Heart right ventricle (tissue), 16 donors: ENCODE data around the gene CDK13. TPM values are rescaled to one million over a fixed set of nuclear protein-coding genes. Genes with fewer than 3 reads are reported as not detected.
A peak's percentile ranks its signal among the peaks of the same experiment; 100 is the strongest.

Experiments
- ATAC-seq, 8 donors: fragments of 200-7000 bp; cut with Tn5 transposase; one replicate each; pipeline ENCODE4 v1.9.1; 2020; ENCODE audit warnings: mild to moderate bottlenecking in 8 of 8, moderate library complexity in 8 of 8, moderate number of reproducible peaks in 1 of 8
- DNase-seq, 2 donors: peaks; one replicate each; pipeline ENCODE4 v3.0.0-alpha.2; 2020
- H3K27ac ChIP-seq, 10 donors: fragments of 200-600 bp; sonication (generic) in 2 of 10; one replicate each; pipeline versions ENCODE4 v1.5.0 to v1.8.0; 2020 to 2022; ENCODE audit warnings: mild to moderate bottlenecking in 3 of 10
- H3K27me3 ChIP-seq, 7 donors: fragments of 200-600 bp; one replicate each; pipeline ENCODE4 v1.8.0; 2021 to 2022; ENCODE audit warnings: mild to moderate bottlenecking in 2 of 7
- H3K36me3 ChIP-seq, 9 donors: fragments of 200-600 bp; sonication (generic) in 1 of 9; one replicate each; pipeline versions ENCODE4 v1.5.0 to v1.8.0; 2020 to 2022; ENCODE audit warnings: mild to moderate bottlenecking in 2 of 9
- H3K4me1 ChIP-seq, 9 donors: fragments of 200-600 bp; sonication (generic) in 1 of 9; one replicate each; pipeline versions ENCODE4 v1.5.0 to v1.8.0; 2020 to 2022; ENCODE audit warnings: mild to moderate bottlenecking in 4 of 9
- H3K4me3 ChIP-seq, 10 donors: fragments of 200-600 bp; sonication (generic) in 2 of 10; one replicate each; pipeline versions ENCODE4 v1.5.0 to v1.8.0; 2020 to 2022; ENCODE audit warnings: mild to moderate bottlenecking in 7 of 10, moderate library complexity in 2 of 10
- H3K9me3 ChIP-seq, 11 donors: fragments of 200-600 bp in 10 of 11; sonication (generic) in 2 of 11; one replicate each; pipeline versions ENCODE4 v1.5.0 to v1.8.0; 2013 to 2022; ENCODE audit warnings: mild to moderate bottlenecking in 2 of 11, control low read depth in 1 of 11, moderate library complexity in 1 of 11
- WGBS, 2 donors: extraction: QIAGEN DNeasy Blood & Tissue Kit; methylation state at CpG; one replicate each; pipeline ENCODE4 v1.1.7; 2013; ENCODE audit warnings: inconsistent platforms in 1 of 2; 5-methylcytosine and 5-hydroxymethylcytosine counted together
- intact Hi-C, 10 donors: fragments of 100-400 bp; cut with DNase I; formaldehyde crosslinking; loops; one replicate each; pipeline versions ENCODE4 v1.11.1 to v1.14.2; 2022
- polyA plus RNA-seq, 2 donors: library from polyadenylated mRNA; stranded (reverse); fragments of 200-250 nt; gene quantifications; one replicate each; pipeline ENCODE4 v1.2.3, GENCODE V29; 2013
- total RNA-seq, 10 donors: library from RNA; stranded (reverse); fragmentation: NEBNext Ultra II Directional in 3 of 10; extraction: Animal tissue kit (Norgen Biotek cat#: 25700) in 3 of 10; gene quantifications; one replicate each; pipeline versions ENCODE4 v1.2.1 to v1.2.4, GENCODE V29; 2021 to 2023
- TF ChIP-seq, protein P1 (sequence below), 9 donors: fragments of 200-600 bp; sonication (generic) in 2 of 9; IDR thresholded peaks; one replicate each; pipeline versions ENCODE4 v1.5.0 to v1.8.0; 2021 to 2022; ENCODE audit warnings: antibody characterized with exemption in 9 of 9, mild to moderate bottlenecking in 5 of 9, moderate library complexity in 1 of 9
- donor health status: Arrhythmogenic right ventricular cardiomyopathy.
- donor health status: ischemic (EF 13 %, LVEDD 7.1; RV severe dilation, severe dysfunction).
- donor health status: healthy with polysubstance abuse.
- donor health status: DM: no; HTN: yes; CAD: no.
- donor health status: DM: no; HTN: no; CAD: no.
- donor health status: ischemic (EF 25% LVEDD 6.9; RV normal size, moderate dysfunction).
- donor health status: ischemic (EF 25% LVEDD 5.7; RV mildly dilated, moderate dysfunction).
- donor health status: healthy.
- donor health status: DM: yes; HTN: yes; CAD: no.
- donor health status: Ischemic cardiomyopathy.
- donor health status: ischemic (EF 35%, LVEDD 5.7; RV mildly dilated, moderate dysfunction).
- donor health status: nonischemic (EF 11% LVEDD 7.7; RV severe dilation, severe dysfunction).
- donor health status: DM: yes; HTN: yes; CAD: no.
- donor health status: PGD.
- donor health status: ischemic (EF 29% LVEDD 5.4; RV normal size, mild dysfunction).
- donor health status: nonischemic (EF 23%, LVEDD 6.1; RV moderate dilation, normal function).

The CDK13 gene
- total and polyA plus RNA-seq, 12 donors, result 10.2 to 28.8 (median 22.4) TPM

DNA sequence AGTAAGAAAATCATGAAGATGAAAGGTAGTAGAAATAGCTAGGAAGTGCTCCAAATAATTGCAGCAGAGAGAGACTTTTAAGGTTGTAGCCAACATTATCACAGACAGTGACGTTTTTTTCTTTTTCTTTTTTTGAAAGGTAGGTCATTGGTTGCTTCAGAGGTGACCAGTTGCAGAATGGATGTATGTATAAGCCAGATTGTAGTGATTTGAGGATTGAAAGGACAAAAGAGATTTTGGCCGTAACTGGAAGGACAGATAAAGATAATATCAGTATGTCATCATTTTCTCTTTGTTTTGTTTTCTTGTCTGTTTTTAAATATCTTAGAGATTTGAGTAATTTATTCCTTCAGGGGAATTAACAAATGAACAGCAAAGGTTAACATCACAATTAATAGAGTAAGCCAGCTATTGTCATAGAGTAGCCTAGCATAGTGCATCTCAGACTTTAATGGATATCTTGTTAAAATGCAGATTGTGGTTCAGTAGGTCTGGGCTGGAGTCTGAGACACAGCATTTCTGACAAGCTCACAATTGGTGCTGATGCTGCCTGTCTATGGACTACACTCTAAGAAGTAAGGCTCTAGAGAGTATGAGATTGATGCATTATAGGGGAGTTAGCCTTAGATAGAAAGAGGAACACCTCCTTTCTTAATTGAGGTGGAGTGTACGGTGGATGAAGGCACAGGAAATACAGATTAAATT, 28.3 kb downstream of the CDK13 start:
- TF ChIP-seq, protein P1, sequence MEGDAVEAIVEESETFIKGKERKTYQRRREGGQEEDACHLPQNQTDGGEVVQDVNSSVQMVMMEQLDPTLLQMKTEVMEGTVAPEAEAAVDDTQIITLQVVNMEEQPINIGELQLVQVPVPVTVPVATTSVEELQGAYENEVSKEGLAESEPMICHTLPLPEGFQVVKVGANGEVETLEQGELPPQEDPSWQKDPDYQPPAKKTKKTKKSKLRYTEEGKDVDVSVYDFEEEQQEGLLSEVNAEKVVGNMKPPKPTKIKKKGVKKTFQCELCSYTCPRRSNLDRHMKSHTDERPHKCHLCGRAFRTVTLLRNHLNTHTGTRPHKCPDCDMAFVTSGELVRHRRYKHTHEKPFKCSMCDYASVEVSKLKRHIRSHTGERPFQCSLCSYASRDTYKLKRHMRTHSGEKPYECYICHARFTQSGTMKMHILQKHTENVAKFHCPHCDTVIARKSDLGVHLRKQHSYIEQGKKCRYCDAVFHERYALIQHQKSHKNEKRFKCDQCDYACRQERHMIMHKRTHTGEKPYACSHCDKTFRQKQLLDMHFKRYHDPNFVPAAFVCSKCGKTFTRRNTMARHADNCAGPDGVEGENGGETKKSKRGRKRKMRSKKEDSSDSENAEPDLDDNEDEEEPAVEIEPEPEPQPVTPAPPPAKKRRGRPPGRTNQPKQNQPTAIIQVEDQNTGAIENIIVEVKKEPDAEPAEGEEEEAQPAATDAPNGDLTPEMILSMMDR (IDR thresholded peaks at IDR 0.05), result no peak
- DNase-seq (no peak), ATAC-seq (no peak)
- intact Hi-C loops, result no loop called here
- H3K4me3 ChIP-seq, result no peak overlapping the region
- H3K27ac ChIP-seq, result no peak overlapping the region
- WGBS, 2 donors, result 35 to 41% methylated on average over 3 of the region's 3 CpGs
- no peaks in the 10 kb centered on the region for H3K36me3 ChIP-seq
- no peaks in the 10 kb centered on the region for H3K27me3 ChIP-seq
- H3K9me3 ChIP-seq, result no peaks in the 10 kb centered on the region
- peaks cover 0 to 70% (median 52%) of the 10 kb centered on the region in 9 donors for H3K4me1 ChIP-seq

DNA sequence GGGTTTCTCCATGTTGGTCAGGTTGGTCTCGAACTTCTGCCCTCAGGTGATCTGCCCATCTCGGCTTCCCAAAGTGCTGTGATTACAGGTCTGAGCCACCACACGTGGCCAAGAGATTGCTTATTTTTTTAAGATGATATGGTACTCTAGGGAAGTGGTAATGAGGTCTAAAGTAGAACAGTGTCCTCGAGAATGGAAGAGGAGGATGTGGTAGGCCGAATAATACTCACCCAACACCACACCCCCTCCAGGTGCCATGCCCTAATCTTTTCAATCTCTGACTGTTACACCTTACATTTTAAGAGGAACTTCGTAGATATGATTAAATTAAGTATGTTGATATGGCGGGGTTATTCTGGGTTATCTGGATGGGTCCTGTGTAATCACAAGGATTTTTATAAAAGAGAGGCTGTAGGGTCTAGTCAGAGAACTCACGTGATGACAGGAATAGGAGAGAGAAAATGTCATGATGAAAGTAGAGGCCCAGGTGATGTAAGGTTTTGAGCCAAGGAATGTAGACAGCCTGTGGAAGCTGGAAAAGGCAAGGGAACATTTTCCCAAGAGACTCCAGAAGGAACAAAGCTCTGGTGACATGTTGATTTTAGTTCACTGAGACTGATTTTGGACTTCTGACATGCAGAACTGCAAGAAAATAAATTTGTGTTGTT, 29.5 kb downstream of the CDK13 start:
- WGBS, 2 donors, result 68 to 69% methylated on average over 8 of the region's 8 CpGs
- TF ChIP-seq, protein P1 (IDR thresholded peaks at IDR 0.05), result no peak
- no peak overlapping the region for H3K4me3 ChIP-seq
- no peaks in the 10 kb centered on the region for H3K36me3 ChIP-seq
- no peaks in the 10 kb centered on the region for H3K27me3 ChIP-seq
- H3K4me1 ChIP-seq, result peaks cover 0 to 76% (median 58%) of the 10 kb centered on the region in 9 donors
- ATAC-seq, result no peak
- no peaks in the 10 kb centered on the region for H3K9me3 ChIP-seq
- no peak overlapping the region for H3K27ac ChIP-seq
- intact Hi-C loops, result no loop called here
- DNase-seq, result no peak

DNA sequence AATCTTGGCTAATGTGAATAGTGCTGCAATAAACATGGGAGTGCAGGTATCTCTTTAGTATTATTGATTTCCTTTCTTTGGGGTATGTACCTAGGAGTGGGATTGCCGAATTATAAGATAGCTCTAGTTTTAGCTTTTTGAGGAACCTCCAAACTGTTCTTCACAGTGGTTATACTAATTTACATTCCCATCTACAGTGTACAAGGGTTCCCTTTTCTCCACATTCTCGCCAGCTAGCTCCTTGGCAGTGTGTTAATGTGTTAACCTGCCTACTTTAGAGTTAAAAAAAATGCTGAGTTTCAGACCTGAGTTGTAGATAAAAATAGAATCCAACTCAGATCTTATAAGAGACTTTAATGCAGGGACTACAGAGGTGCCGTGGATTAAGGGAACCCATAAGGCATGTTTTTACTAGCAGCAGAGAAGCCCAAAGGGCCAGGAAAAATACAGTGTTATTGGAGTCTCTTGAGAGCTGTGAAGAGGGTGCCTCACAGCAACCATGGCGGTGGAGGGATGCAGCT, 35.4 kb downstream of the CDK13 start:
- intact Hi-C loops, result loop anchor here in 1 of 10 donors (5.0 kb wide), 1 partner anchor 33 kb away; the partner anchor contains the start of gene CDK13
- 80 to 82% methylated on average over 4 of the region's 4 CpGs for WGBS, 2 donors
- TF ChIP-seq, protein P1 (IDR thresholded peaks at IDR 0.05), result no peak

DNA sequence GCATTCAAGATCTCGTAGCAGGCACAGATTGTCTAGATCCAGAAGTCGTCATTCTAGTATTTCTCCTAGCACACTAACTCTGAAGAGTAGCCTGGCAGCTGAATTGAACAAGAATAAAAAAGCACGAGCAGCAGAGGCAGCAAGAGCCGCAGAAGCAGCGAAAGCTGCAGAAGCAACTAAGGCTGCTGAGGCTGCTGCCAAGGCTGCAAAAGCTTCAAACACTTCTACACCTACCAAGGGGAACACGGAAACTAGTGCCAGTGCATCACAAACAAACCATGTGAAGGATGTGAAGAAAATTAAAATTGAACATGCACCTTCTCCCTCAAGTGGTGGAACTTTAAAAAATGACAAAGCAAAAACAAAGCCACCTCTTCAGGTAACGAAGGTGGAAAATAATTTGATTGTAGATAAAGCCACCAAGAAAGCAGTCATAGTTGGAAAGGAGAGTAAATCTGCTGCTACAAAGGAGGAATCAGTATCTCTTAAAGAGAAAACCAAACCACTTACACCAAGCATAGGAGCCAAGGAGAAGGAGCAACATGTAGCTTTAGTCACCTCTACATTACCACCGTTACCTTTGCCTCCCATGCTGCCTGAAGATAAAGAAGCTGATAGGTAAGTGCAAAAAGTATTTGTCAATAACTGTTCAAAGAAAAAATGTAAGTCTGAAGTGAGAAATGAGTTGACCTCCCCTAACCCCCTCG, 37.7 kb downstream of the CDK13 start:
- ATAC-seq, result peak in 1 of 8 donors; percentile 46

More for the DNA sequence above, 35.4 kb downstream of the CDK13 start:
- H3K4me1 ChIP-seq, result peaks cover 0 to 54% (median 34%) of the 10 kb centered on the region in 9 donors
- no peak for ATAC-seq
- no peaks in the 10 kb centered on the region for H3K27me3 ChIP-seq
- no peaks in the 10 kb centered on the region for H3K9me3 ChIP-seq
- H3K27ac ChIP-seq, result no peak overlapping the region
- DNase-seq, result no peak
- H3K36me3 ChIP-seq, result peaks cover 0 to 23% (median 0%) of the 10 kb centered on the region in 9 donors
- H3K4me3 ChIP-seq, result no peak overlapping the region

More for the DNA sequence above, 37.7 kb downstream of the CDK13 start:
- intact Hi-C loops, result loop anchor here in 1 of 10 donors (5.0 kb wide), 1 partner anchor 35 kb away; the partner anchor contains the start of gene CDK13
- TF ChIP-seq, protein P1 (IDR thresholded peaks at IDR 0.05), result no peak
- Histone ChIP-seq H3K4me1 (peaks cover 0 to 42% (median 34%) of the 10 kb centered on the region in 9 donors), H3K27ac (no peak overlapping the region), H3K4me3 (no peak overlapping the region), H3K36me3 (peaks cover 0 to 41% (median 0%) of the 10 kb centered on the region in 9 donors), H3K9me3 (no peaks in the 10 kb centered on the region), H3K27me3 (no peaks in the 10 kb centered on the region)
- 61 to 70% methylated on average over 9 of the region's 9 CpGs for WGBS, 2 donors
- no peak for DNase-seq
